HepG2 (cell line): ENCODE results near the gene AGXT. TPM values are rescaled to one million over a fixed set of nuclear protein-coding genes. Genes with fewer than 3 reads are reported as not detected.
A peak's percentile ranks its signal among the peaks of the same experiment; 100 is the strongest.

Experiments
- AKAP8 ChIP-seq: sonication (generic); formaldehyde crosslinking; IDR thresholded peaks from 2 replicates; pipeline ENCODE4 v1.5.1; 2020; ENCODE audit warnings: mild to moderate bottlenecking, missing genetic modification reagents
- AKNA ChIP-seq: sonication (generic); formaldehyde crosslinking; IDR thresholded peaks from 2 replicates; pipeline ENCODE4 v1.4.0; 2020; ENCODE audit warnings: missing genetic modification reagents, borderline replicate concordance
- ATM ChIP-seq: fragments of 450-650 bp; IDR thresholded peaks from 2 replicates; pipeline ENCODE4 v1.7.1; 2017; ENCODE audit warnings: mild to moderate bottlenecking, borderline replicate concordance
- CHD2 ChIP-seq: IDR thresholded peaks from 2 replicates; pipeline ENCODE4 v1.6.1; 2011; ENCODE audit warnings: low read depth, low read length, improper control_type of control experiment
- CREM ChIP-seq, 2 experiments: sonication (generic) in 1 of 2; formaldehyde crosslinking in 1 of 2; IDR thresholded peaks; 2 replicates each; pipeline versions ENCODE4 v1.4.0 to v1.6.1; 2016 to 2020; ENCODE audit warnings: antibody characterized with exemption in 1 of 2, mild to moderate bottlenecking in 1 of 2, missing genetic modification reagents in 1 of 2
- ELF4 ChIP-seq: sonication (generic); formaldehyde crosslinking; IDR thresholded peaks from 2 replicates; pipeline ENCODE4 v1.5.0; 2020; ENCODE audit warnings: missing genetic modification reagents, mild to moderate bottlenecking, moderate library complexity, borderline replicate concordance
- ELK4 ChIP-seq: sonication (generic); formaldehyde crosslinking; IDR thresholded peaks from 2 replicates; pipeline ENCODE4 v1.9.0; 2021; ENCODE audit warnings: missing genetic modification reagents, borderline replicate concordance
- GATAD1 ChIP-seq: IDR thresholded peaks from 2 replicates; pipeline ENCODE4 v1.6.1; 2016; ENCODE audit warnings: missing genetic modification reagents, missing compliant biosample characterization
- HOMEZ ChIP-seq: IDR thresholded peaks from 2 replicates; pipeline ENCODE4 v1.6.1; 2016; ENCODE audit warnings: low read depth
- MAF1 ChIP-seq: sonication (generic); formaldehyde crosslinking; IDR thresholded peaks from 2 replicates; pipeline ENCODE4 v1.5.0; 2020; ENCODE audit warnings: missing genetic modification reagents, borderline replicate concordance
- MTA3 ChIP-seq: sonication (generic); formaldehyde crosslinking; IDR thresholded peaks from 2 replicates; pipeline ENCODE4 v1.4.0; 2020; ENCODE audit warnings: missing genetic modification reagents
- RELA ChIP-seq: sonication (generic); formaldehyde crosslinking; IDR thresholded peaks from 2 replicates; pipeline ENCODE4 v1.4.0; 2020; ENCODE audit warnings: missing genetic modification reagents
- SNAPC5 ChIP-seq: sonication (generic); formaldehyde crosslinking; IDR thresholded peaks from 2 replicates; pipeline ENCODE4 v1.8.1; 2023; ENCODE audit warnings: mild to moderate bottlenecking, missing genetic modification reagents, borderline replicate concordance
- TOPORS ChIP-seq: sonication (generic); formaldehyde crosslinking; IDR thresholded peaks from 2 replicates; pipeline ENCODE4 v1.8.0; 2023; ENCODE audit warnings: mild to moderate bottlenecking, missing genetic modification reagents
- U2AF2 ChIP-seq: fragments of 200-400 bp; formaldehyde crosslinking; IDR thresholded peaks from 2 replicates; pipeline ENCODE4 v1.6.1; 2017; ENCODE audit warnings: low read depth, mild to moderate bottlenecking, low read length
- ZBTB38 ChIP-seq: sonication (generic); formaldehyde crosslinking; IDR thresholded peaks from 2 replicates; pipeline ENCODE4 v1.5.1; 2020; ENCODE audit warnings: mild to moderate bottlenecking, missing genetic modification reagents
- ZNF275 ChIP-seq: sonication (generic); formaldehyde crosslinking; IDR thresholded peaks from 2 replicates; pipeline ENCODE4 v1.8.0; 2022; ENCODE audit warnings: missing genetic modification reagents, mild to moderate bottlenecking, inconsistent platforms, borderline replicate concordance
- ZNF292 ChIP-seq: sonication (generic); formaldehyde crosslinking; IDR thresholded peaks from 2 replicates; pipeline ENCODE4 v1.8.1; 2022; ENCODE audit warnings: mild to moderate bottlenecking, low read depth, missing genetic modification reagents, borderline replicate concordance
- ZNF607 ChIP-seq: sonication (generic); formaldehyde crosslinking; IDR thresholded peaks from 2 replicates; pipeline ENCODE4 v1.5.1; 2020; ENCODE audit warnings: missing genetic modification reagents, mild to moderate bottlenecking, borderline replicate concordance
- ZNF777 ChIP-seq: sonication (generic); formaldehyde crosslinking; IDR thresholded peaks from 2 replicates; pipeline ENCODE4 v1.4.0; 2020; ENCODE audit warnings: missing genetic modification reagents
- polyA plus RNA-seq, 8 experiments: library from polyadenylated mRNA; depleted of rRNA in 3 of 8; stranded (reverse) in 7 of 8; unstranded in 1 of 8; fragments of >200 nt; fragmentation: Illumina TruSeq in 4 of 8; extraction: Trizol in 4 of 8; gene quantifications; 2 replicates each; pipeline versions ENCODE4 v1.2.1 to v1.2.3, GENCODE V29; 2011 to 2016; ENCODE audit warnings: low read depth in 4 of 8, missing spikeins in 1 of 8, mixed read lengths in 1 of 8; ENCODE audit not compliant: insufficient read depth in 1 of 8
- total RNA-seq, 5 experiments: library from RNA; depleted of rRNA; stranded (reverse); fragments of >200 nt; fragmentation: Illumina TruSeq; extraction: Trizol; gene quantifications; 2 replicates each; pipeline ENCODE4 v1.2.3, GENCODE V29; 2016; ENCODE audit warnings: low read depth in 1 of 5

AGXT gene
- total and polyA plus RNA-seq, 2 of the 13 experiments (the other 11 are each of a cell fraction or from before 2014, with no cell fraction given), result 41.9 to 96.1 TPM

- no peak for TF ChIP-seq ATM
- TF ChIP-seq HOMEZ (CRISPR knock-in tag), result no peak
- 0 out of 2 replicates have a peak, but pooled peaks have one; percentile 1 for TF ChIP-seq MAF1
- no peak for TF ChIP-seq U2AF2
- TF ChIP-seq CREM (IDR thresholded peaks at IDR 0.05), result no peak
- no peak for TF ChIP-seq CREM (CRISPR knock-in tag; IDR thresholded peaks at IDR 0.05)
- no peak for TF ChIP-seq RELA (CRISPR knock-in tag)
- no peak for TF ChIP-seq AKAP8 (CRISPR knock-in tag)
- no peak for TF ChIP-seq ZNF292 (CRISPR knock-in tag)
- no peak for TF ChIP-seq ZNF777 (CRISPR knock-in tag)
- TF ChIP-seq MTA3 (CRISPR knock-in tag), result no peak
- TF ChIP-seq ELF4, result no peak
- TF ChIP-seq SNAPC5 (CRISPR knock-in tag), result no peak
- no peak for TF ChIP-seq ELK4 (CRISPR knock-in tag)
- TF ChIP-seq AKNA (CRISPR knock-in tag), result no peak
- TF ChIP-seq ZNF275 (CRISPR knock-in tag), result no peak
- TF ChIP-seq TOPORS (CRISPR knock-in tag), result no peak
- peak; percentile 29; the same call in 1 of the 2 replicates for TF ChIP-seq ZBTB38 (CRISPR knock-in tag)
- TF ChIP-seq ZNF607, result no peak
- TF ChIP-seq CHD2, result no peak
- TF ChIP-seq GATAD1 (CRISPR knock-in tag), result no peak
Observed at GRCh38 chr2:240875228-240876034, 6.8 kb downstream of the AGXT start (continued).
